GM18907 (cell line): ENCODE measurements around the gene ETV4.
A peak's percentile ranks its signal among the peaks of the same experiment; 100 is the strongest.
"Not testable (repeated sequence)": the region's sequence is repeated elsewhere in the genome, so short reads cannot be mapped to it uniquely, and the experiment has no call there.

Experiments used
- ATAC-seq: cut with Tn5 transposase; IDR thresholded peaks from one replicate; pipeline ENCODE4 v1.9.1; 2021; ENCODE audit warnings: mild to moderate bottlenecking, moderate library complexity; ENCODE audit not compliant: unreplicated experiment

Gene ETV4

GRCh38 chr17:43517615-43518386 lies 28.3 kb downstream of the ETV4 start:
- ATAC-seq, result peak; percentile 65

- ATAC-seq, result peak; percentile 33
These were observed 29.0 kb downstream of the ETV4 start for GRCh38 chr17:43517161-43517560.

- ATAC-seq, result no peak
These were observed 30.5 kb downstream of the ETV4 start for GRCh38 chr17:43515656-43516055.

GRCh38 chr17:43511199-43511598 lies 34.9 kb downstream of the ETV4 start:
- ATAC-seq, result not testable (repeated sequence)

GRCh38 chr17:43509440-43509839 lies 36.7 kb downstream of the ETV4 start:
- not testable (repeated sequence) for ATAC-seq

GRCh38 chr17:43490621-43491020 lies 55.5 kb downstream of the ETV4 start:
- ATAC-seq, result no peak

- ATAC-seq, result peak; percentile 94
These were observed 62.2 kb downstream of the ETV4 start, which contains the start of gene DHX8 for GRCh38 chr17:43483674-43484551. TSS of gene DHX8 (plus strand) at chr17:43483975. CDS start at chr17:43484038, 63 bp downstream.

- no peak for ATAC-seq
These were observed 63.8 kb downstream of the ETV4 start for GRCh38 chr17:43482103-43483012.

GRCh38 chr17:43479948-43480347 lies 66.2 kb downstream of the ETV4 start:
- no peak for ATAC-seq
